NCI-H82 treated with DMSO at 0.1 percent for 48 hours (cell line): Measurements from ENCODE around the gene RILPL2.
"Not testable (repeated sequence)": the region's sequence is repeated elsewhere in the genome, so short reads cannot be mapped to it uniquely, and the experiment has no call there.

Experiments
- DNase-seq: peaks from one replicate; lab custom pipeline; 2025; ENCODE audit not compliant: unreplicated experiment; lab: John Stamatoyannopoulos, UW

Gene RILPL2

GRCh38 chr12:123384994-123385376 is 51.5 kb downstream of the RILPL2 start:
- no peak for DNase-seq

GRCh38 chr12:123384318-123384993 is 52.0 kb downstream of the RILPL2 start:
- no peak for DNase-seq

- no peak for DNase-seq
Observed at GRCh38 chr12:123382684-123383083, 53.8 kb downstream of the RILPL2 start.

- no peak for DNase-seq
Observed at GRCh38 chr12:123379391-123379790, 57.1 kb downstream of the RILPL2 start.

- not testable (repeated sequence) for DNase-seq
Observed at GRCh38 chr12:123372415-123372814, 64.1 kb downstream of the RILPL2 start.

- not testable (repeated sequence) for DNase-seq
Observed at GRCh38 chr12:123371667-123372368, 64.7 kb downstream of the RILPL2 start.

- DNase-seq = peak; percentile 63
Observed at GRCh38 chr12:123369229-123369628, 67.3 kb downstream of the RILPL2 start.

GRCh38 chr12:123368431-123368830 is 68.1 kb downstream of the RILPL2 start:
- not testable (repeated sequence) for DNase-seq

GRCh38 chr12:123367511-123367910 is 69.0 kb downstream of the RILPL2 start:
- DNase-seq = no peak
